Liver (tissue), 9 donors: Measurements from ENCODE around the gene NUP160. TPM values are rescaled to one million over a fixed set of nuclear protein-coding genes. Genes with fewer than 3 reads are reported as not detected.
"Not testable (repeated sequence)": the region's sequence is repeated elsewhere in the genome, so short reads cannot be mapped to it uniquely, and the experiment has no call there.

Experiments used
- DNase-seq: peaks from one replicate; pipeline ENCODE4 v3.0.0-alpha.2; 2017; ENCODE audit warnings: low spot score
- H3K27ac ChIP-seq, 2 donors: one replicate each; pipeline ENCODE4 v1.7.0; 2013; ENCODE audit warnings: inconsistent platforms in 2 of 2, low read length in 2 of 2, control low read depth in 1 of 2, low read depth in 1 of 2, mild to moderate bottlenecking in 1 of 2
- H3K27me3 ChIP-seq, 4 donors: one replicate each; pipeline versions ENCODE4 v1.6.1 to v1.7.0; 2013; ENCODE audit warnings: low read length in 3 of 4, inconsistent platforms in 1 of 4, mild to moderate bottlenecking in 1 of 4, moderate library complexity in 1 of 4; ENCODE audit not compliant: control insufficient read depth in 4 of 4, insufficient read depth in 4 of 4
- H3K36me3 ChIP-seq, 4 donors: one replicate each; pipeline versions ENCODE4 v1.6.1 to v1.7.0; 2013; ENCODE audit warnings: low read length in 3 of 4, mild to moderate bottlenecking in 3 of 4, low read depth in 1 of 4, moderate library complexity in 1 of 4; ENCODE audit not compliant: control insufficient read depth in 4 of 4, insufficient read depth in 3 of 4
- H3K4me1 ChIP-seq, 4 donors: one replicate each; pipeline versions ENCODE4 v1.6.1 to v1.7.0; 2013; ENCODE audit warnings: low read length in 3 of 4, mild to moderate bottlenecking in 3 of 4, moderate library complexity in 1 of 4; ENCODE audit not compliant: control insufficient read depth in 4 of 4, insufficient read depth in 4 of 4
- H3K4me3 ChIP-seq, 3 donors: one replicate each; pipeline versions ENCODE4 v1.6.1 to v1.7.0; 2013; ENCODE audit warnings: low read length in 3 of 3, control low read depth in 1 of 3, low read depth in 1 of 3, mild to moderate bottlenecking in 1 of 3
- H3K9ac ChIP-seq, 2 donors: one replicate each; pipeline ENCODE4 v1.7.0; 2013; ENCODE audit warnings: low read length in 2 of 2, mild to moderate bottlenecking in 2 of 2, moderate library complexity in 2 of 2, control low read depth in 1 of 2, low read depth in 1 of 2
- H3K9me3 ChIP-seq, 4 donors: one replicate each; pipeline versions ENCODE4 v1.6.1 to v1.7.0; 2013; ENCODE audit warnings: low read length in 3 of 4; ENCODE audit not compliant: control insufficient read depth in 4 of 4
- ATF3 ChIP-seq: IDR thresholded peaks from 2 replicates; pipeline ENCODE4 v1.6.1; 2016; ENCODE audit warnings: antibody characterized with exemption
- FOXA1 ChIP-seq: IDR thresholded peaks from 2 replicates; pipeline ENCODE4 v1.6.1; 2016; ENCODE audit warnings: antibody characterized with exemption
- FOXA2 ChIP-seq: IDR thresholded peaks from 2 replicates; pipeline ENCODE4 v1.6.1; 2016; ENCODE audit warnings: antibody characterized with exemption
- HNF4A ChIP-seq, 2 donors: conservative IDR thresholded peaks; 2 replicates each; pipeline ENCODE4 v1.6.1; 2016; ENCODE audit warnings: antibody characterized with exemption in 2 of 2, mild to moderate bottlenecking in 2 of 2
- HNF4G ChIP-seq: IDR thresholded peaks from 2 replicates; pipeline ENCODE4 v1.6.1; 2016; ENCODE audit warnings: antibody characterized with exemption
- MAX ChIP-seq: IDR thresholded peaks from 2 replicates; pipeline ENCODE4 v1.6.1; 2016; ENCODE audit warnings: antibody characterized with exemption
- NR2F2 ChIP-seq: IDR thresholded peaks from 2 replicates; pipeline ENCODE4 v1.6.1; 2016; ENCODE audit warnings: antibody characterized with exemption
- RAD21 ChIP-seq, 2 donors: IDR thresholded peaks; 2 replicates each; pipeline ENCODE4 v1.6.1; 2016; ENCODE audit warnings: antibody characterized with exemption in 2 of 2, mild to moderate bottlenecking in 2 of 2
- REST ChIP-seq: IDR thresholded peaks from 2 replicates; pipeline ENCODE4 v1.6.1; 2016; ENCODE audit warnings: antibody characterized with exemption, mild to moderate bottlenecking
- TAF1 ChIP-seq: conservative IDR thresholded peaks from 2 replicates; pipeline ENCODE4 v1.6.1; 2016; ENCODE audit warnings: antibody characterized with exemption, mild to moderate bottlenecking
- YY1 ChIP-seq: IDR thresholded peaks from 2 replicates; pipeline ENCODE4 v1.6.1; 2016; ENCODE audit warnings: antibody characterized with exemption, mild to moderate bottlenecking
- ZBTB33 ChIP-seq: IDR thresholded peaks from 2 replicates; pipeline ENCODE4 v1.6.1; 2016; ENCODE audit warnings: antibody characterized with exemption
- WGBS: extraction: QIAGEN DNeasy Blood & Tissue Kit; methylation state at CpG from one replicate; pipeline ENCODE4 v1.1.7; 2013; 5-methylcytosine and 5-hydroxymethylcytosine counted together
- polyA plus RNA-seq, 2 donors: library from polyadenylated mRNA; stranded (reverse) in 1 of 2; unstranded in 1 of 2; fragments of 200-250 nt in 1 of 2; fragments of >200 nt in 1 of 2; fragmentation: Nextera tagmentation in 1 of 2; extraction: Ambion mirVana in 1 of 2; gene quantifications; one replicate each; pipeline versions ENCODE4 v1.2.1 to v1.2.3, GENCODE V29; 2013 to 2015
- total RNA-seq, 2 donors: library from RNA; depleted of rRNA; stranded (reverse); fragments of >200 nt; gene quantifications; one replicate each; pipeline ENCODE4 v1.2.3, GENCODE V29; 2014
- donor health status: healthy.
- donor health status: healthy.
- donor health status: healthy.
- donor health status: healthy.
- donor health status: healthy.

Gene NUP160
- total and polyA plus RNA-seq, 4 donors, result 7.0 to 36.6 (median 17.5) TPM

- H3K9ac ChIP-seq, result no peak overlapping the region
- H3K36me3 ChIP-seq, result no peaks in the 10 kb centered on the region
- H3K4me3 ChIP-seq, result no peak overlapping the region
- H3K27ac ChIP-seq, result no peak overlapping the region
- H3K27me3 ChIP-seq, result no peaks in the 10 kb centered on the region
- TF ChIP-seq ZBTB33 (no peak), TAF1 (no peak), NR2F2 (no peak), MAX (no peak), ATF3 (no peak), YY1 (no peak)
- WGBS, result 84% methylated on average over 7 of the region's 7 CpGs
- H3K4me1 ChIP-seq, result no peaks in the 10 kb centered on the region
- DNase-seq, result no peak
- H3K9me3 ChIP-seq, result no peaks in the 10 kb centered on the region
Observed at GRCh38 chr11:47896199-47896598, 48.0 kb upstream of the NUP160 start.

GRCh38 chr11:47895035-47895434, 46.9 kb upstream of the NUP160 start:
- no peak overlapping the region for H3K4me3 ChIP-seq
- WGBS, result 89% methylated on average over 2 of the region's 2 CpGs

GRCh38 chr11:47892546-47893276, 44.6 kb upstream of the NUP160 start:
- DNase-seq, H3K9ac ChIP-seq, H3K4me1 ChIP-seq, H3K36me3 ChIP-seq, H3K27me3 ChIP-seq, H3K4me3 ChIP-seq, H3K27ac ChIP-seq, H3K9me3 ChIP-seq: not testable (repeated sequence)
- 96% methylated on average over 57 of the region's 57 CpGs for WGBS

More at GRCh38 chr11:47895035-47895434, 46.9 kb upstream of the NUP160 start:
- no peak overlapping the region for H3K9ac ChIP-seq
- no peak overlapping the region for H3K27ac ChIP-seq
- no peaks in the 10 kb centered on the region for H3K27me3 ChIP-seq
- DNase-seq, result no peak
- no peaks in the 10 kb centered on the region for H3K36me3 ChIP-seq
- no peaks in the 10 kb centered on the region for H3K9me3 ChIP-seq
- no peaks in the 10 kb centered on the region for H3K4me1 ChIP-seq
- TF ChIP-seq REST, result no peak
- TF ChIP-seq FOXA1, result no peak
- TF ChIP-seq MAX, result no peak
- TF ChIP-seq RAD21 (IDR thresholded peaks at IDR 0.05), result no peak
- no peak for TF ChIP-seq HNF4A (conservative IDR thresholded peaks at IDR 0.05)
- TF ChIP-seq ATF3, result no peak
- no peak for TF ChIP-seq FOXA2
- TF ChIP-seq NR2F2, result no peak
- no peak for TF ChIP-seq HNF4G
- TF ChIP-seq TAF1, result no peak
